ENCODE measurements around the gene OR6S1. TPM values are rescaled to one million over a fixed set of nuclear protein-coding genes. Genes with fewer than 3 reads are reported as not detected.

Gene OR6S1
- total and polyA plus RNA-seq, 2 of the 8 experiments (the other 6 are each of a cell fraction or from before 2014, with no cell fraction given), result not detected

DNA sequence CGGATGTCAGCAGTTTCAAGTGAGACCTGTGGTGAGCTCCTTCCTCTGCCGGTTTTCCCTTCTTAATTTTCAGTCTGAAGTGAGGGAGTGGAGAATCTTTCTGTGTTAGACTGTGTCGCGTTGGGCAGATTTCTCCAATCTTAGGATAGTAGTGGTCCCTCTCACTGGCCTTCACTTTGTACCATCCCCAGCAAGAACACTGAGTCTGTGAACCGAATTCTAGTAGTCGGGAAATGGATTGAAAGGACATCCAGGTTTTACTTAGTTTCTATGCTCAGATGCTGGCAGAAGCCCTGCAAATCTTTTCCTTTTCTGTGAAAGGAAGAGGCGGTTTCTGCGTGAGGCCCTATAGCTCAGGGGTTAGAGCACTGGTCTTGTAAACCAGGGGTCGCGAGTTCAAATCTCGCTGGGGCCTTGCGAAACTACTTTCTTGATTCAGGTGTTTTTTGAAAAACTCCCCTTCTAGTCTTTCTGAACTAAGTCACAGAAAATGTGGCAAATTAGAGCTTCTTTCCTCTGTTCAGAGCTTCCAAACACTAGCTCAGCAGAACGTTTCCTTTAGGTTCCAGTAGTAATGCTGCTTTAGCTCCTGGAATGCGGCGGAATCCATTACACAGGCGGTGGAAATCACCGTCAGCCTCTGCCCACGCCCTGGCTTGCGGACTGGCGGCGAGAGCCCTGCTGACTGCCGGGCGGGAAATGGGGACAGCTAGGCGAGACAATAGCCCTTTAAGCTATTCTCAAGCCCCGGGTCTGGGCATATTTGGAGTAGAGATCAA, 40.0 kb upstream of the OR6S1 start (continued):
- peak; percentile 69 to 71; a peak in 1 of 4 replicates for TF ChIP-seq SIN3A (conservative IDR thresholded peaks at IDR 0.05 in 1 of 2, IDR thresholded peaks at IDR 0.05 in 1 of 2; ENCODE audit: low read depth in 1 of 2, low read length in 2 of 2)
- no peak for TF ChIP-seq TAF1 (IDR thresholded peaks at IDR 0.05; ENCODE audit: low read depth, low read length)
